Activated T-helper 1 cell treated with anti-CD3 and anti-CD28 coated beads, Interleukin-12 subunit alpha, Interleukin-12 subunit beta, Interleukin-2, Interleukin-4 antibody, amounts not matched to agents 30 ng/mL and 10 ng/mL and 1 ng/mL, durations not matched to agents 14 hours and 24 hours and 36 hours (primary cell): Measurements from ENCODE around the gene MYEF2. TPM values are rescaled to one million over a fixed set of nuclear protein-coding genes. Genes with fewer than 3 reads are reported as not detected.

ENCODE experiments used
- DNase-seq: peaks from one replicate; pipeline ENCODE4 v3.0.0; 2021; ENCODE audit warnings: low spot score
- H3K27ac Mint-ChIP-seq: one replicate; pipeline ENCODE4 v1.8.0; 2021; ENCODE audit warnings: mild to moderate bottlenecking, mixed read lengths
- H3K27me3 Mint-ChIP-seq: one replicate; pipeline ENCODE4 v1.8.0; 2022; ENCODE audit warnings: mild to moderate bottlenecking, moderate library complexity, mixed read lengths; ENCODE audit not compliant: insufficient read depth
- H3K36me3 Mint-ChIP-seq: one replicate; pipeline ENCODE4 v1.8.0; 2021; ENCODE audit warnings: low read depth, mixed read lengths
- H3K4me1 Mint-ChIP-seq: one replicate; pipeline ENCODE4 v1.8.0; 2021; ENCODE audit warnings: low read depth, mixed read lengths
- H3K4me3 Mint-ChIP-seq: one replicate; pipeline ENCODE4 v1.8.0; 2021; ENCODE audit warnings: mild to moderate bottlenecking, moderate library complexity, mixed read lengths
- H3K9me3 Mint-ChIP-seq: one replicate; pipeline ENCODE4 v1.8.0; 2021; ENCODE audit warnings: mixed read lengths
- intact Hi-C: fragments of 100-400 bp; cut with micrococcal nuclease; formaldehyde crosslinking; loops from one replicate; pipeline ENCODE4 v1.15.1; 2024
- total RNA-seq: library from RNA; stranded (reverse); gene quantifications from 2 replicates; pipeline ENCODE4 v1.2.3, GENCODE V29; 2022

MYEF2 gene
- total RNA-seq, 1 donor from 2014 or later, result 20.3 TPM

DNA sequence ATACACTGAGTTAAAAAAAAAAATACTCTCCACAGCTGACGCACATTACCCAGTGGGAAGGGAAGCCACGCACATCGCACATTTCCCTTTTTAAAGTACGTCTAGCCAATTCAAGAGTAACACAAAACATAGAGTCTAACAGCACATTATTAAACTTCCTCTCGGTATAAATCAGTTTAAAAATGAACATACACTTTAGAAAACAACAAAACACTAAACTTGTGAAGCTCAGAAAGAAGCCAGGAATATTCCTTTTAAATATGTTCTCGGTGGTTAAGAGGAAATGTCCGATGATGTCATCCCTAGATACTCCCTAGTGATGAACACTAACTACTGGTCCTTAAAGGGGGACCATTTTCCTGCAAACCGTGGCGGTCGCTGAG, 721 bp downstream of the MYEF2 start:
- Mint-ChIP-seq H3K4me1 (peaks cover 19% of the 10 kb centered on the region), H3K27ac (peak overlapping the region; percentile 90), H3K36me3 (peaks cover 5% of the 10 kb centered on the region), H3K4me3 (peak overlapping the region; percentile 90), H3K9me3 (peaks cover 9% of the 10 kb centered on the region), H3K27me3 (peaks cover 21% of the 10 kb centered on the region)
- no peak for DNase-seq
- intact Hi-C loops, result no loop called here

- peak overlapping the region; percentile 72 for H3K27ac Mint-ChIP-seq
- DNase-seq, result no peak
These were observed 1.1 kb downstream of the MYEF2 start for GRCh38 chr15:48176957-48177356.

DNA sequence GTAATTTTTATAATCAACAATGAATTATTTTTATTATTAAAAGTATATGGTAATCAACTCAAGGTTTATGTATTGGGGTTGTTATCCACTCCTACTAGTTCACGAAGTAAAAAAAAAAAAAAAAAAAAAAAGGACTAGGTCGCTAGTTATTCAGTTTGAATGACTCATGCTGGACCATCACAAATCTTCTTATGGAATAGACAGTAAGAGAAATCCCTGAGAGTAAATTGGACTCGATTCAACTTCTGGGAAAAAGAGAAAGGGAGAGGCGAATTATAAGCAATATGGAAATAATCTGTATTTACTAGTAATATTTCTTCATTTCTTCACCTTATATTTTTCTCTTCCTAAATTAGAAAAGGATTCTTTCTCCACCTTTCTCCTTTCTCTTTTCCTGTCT, 2.0 kb downstream of the MYEF2 start:
- DNase-seq, result no peak
- Mint-ChIP-seq H3K27me3 (peaks cover 12% of the 10 kb centered on the region), H3K4me1 (peaks cover 19% of the 10 kb centered on the region), H3K9me3 (peaks cover 9% of the 10 kb centered on the region), H3K36me3 (peaks cover 5% of the 10 kb centered on the region), H3K4me3 (no peak overlapping the region), H3K27ac (no peak overlapping the region)
- intact Hi-C loops, result no loop called here

More at GRCh38 chr15:48176957-48177356, 1.1 kb downstream of the MYEF2 start:
- peaks cover 19% of the 10 kb centered on the region for H3K4me1 Mint-ChIP-seq
- peaks cover 5% of the 10 kb centered on the region for H3K36me3 Mint-ChIP-seq
- peak overlapping the region; percentile 90 for H3K4me3 Mint-ChIP-seq
- H3K27me3 Mint-ChIP-seq, result peaks cover 18% of the 10 kb centered on the region
- intact Hi-C loops, result no loop called here
- H3K9me3 Mint-ChIP-seq, result peaks cover 9% of the 10 kb centered on the region

DNA sequence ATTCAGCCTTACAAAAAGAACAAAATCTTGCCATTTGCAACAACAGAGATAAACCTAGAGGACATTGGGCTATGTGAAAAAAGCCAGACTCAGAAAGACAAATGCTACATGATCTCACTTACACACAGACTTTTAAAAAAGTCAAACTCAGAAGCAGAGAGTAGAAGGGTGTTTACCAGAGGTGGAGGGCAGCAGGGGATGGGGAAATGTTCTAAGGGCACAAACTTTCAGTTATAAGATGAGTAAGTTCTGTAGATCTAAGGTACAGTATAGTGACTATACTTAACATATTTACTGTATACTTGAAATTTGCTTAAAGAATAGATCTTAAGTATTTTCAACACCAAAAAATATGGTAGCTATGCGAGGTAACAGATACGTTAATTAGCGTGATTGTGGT, 3.0 kb downstream of the MYEF2 start:
- Mint-ChIP-seq H3K27ac (no peak overlapping the region), H3K27me3 (peaks cover 10% of the 10 kb centered on the region), H3K4me3 (no peak overlapping the region), H3K36me3 (peaks cover 5% of the 10 kb centered on the region), H3K4me1 (peaks cover 19% of the 10 kb centered on the region), H3K9me3 (peaks cover 9% of the 10 kb centered on the region)
- DNase-seq, result no peak
- intact Hi-C loops, result no loop called here

DNA sequence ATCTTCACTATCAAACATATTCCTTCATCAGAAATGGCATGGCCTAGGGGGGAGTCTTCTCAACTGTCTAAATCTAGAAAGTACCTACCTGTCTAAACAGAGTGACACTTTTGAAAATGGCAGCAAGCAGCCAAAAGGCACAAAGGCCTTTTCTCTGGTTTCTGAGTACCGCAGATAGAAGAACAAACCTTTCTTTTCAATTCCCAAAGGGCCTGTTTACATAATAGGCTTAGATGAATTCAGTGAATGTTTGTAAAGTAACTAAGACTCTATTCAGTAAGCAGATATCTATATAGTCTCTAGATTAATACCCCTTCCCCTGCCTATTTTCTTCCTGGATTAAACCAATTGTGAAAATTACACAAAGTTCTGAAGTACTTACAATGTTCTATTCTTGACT, 7.1 kb downstream of the MYEF2 start:
- Mint-ChIP-seq H3K27me3 (no peaks in the 10 kb centered on the region), H3K4me1 (peaks cover 6% of the 10 kb centered on the region), H3K9me3 (peaks cover 9% of the 10 kb centered on the region), H3K4me3 (no peak overlapping the region), H3K27ac (no peak overlapping the region), H3K36me3 (peaks cover 22% of the 10 kb centered on the region)
- intact Hi-C loops, result no loop called here
- DNase-seq, result no peak

GRCh38 chr15:48168616-48169015, 9.5 kb downstream of the MYEF2 start:
- Mint-ChIP-seq H3K4me3 (no peak overlapping the region), H3K4me1 (no peaks in the 10 kb centered on the region), H3K27ac (no peak overlapping the region), H3K36me3 (peaks cover 21% of the 10 kb centered on the region), H3K27me3 (no peaks in the 10 kb centered on the region), H3K9me3 (peaks cover 6% of the 10 kb centered on the region)
- intact Hi-C loops, result no loop called here
- DNase-seq, result no peak

GRCh38 chr15:48153526-48153925, 24.6 kb downstream of the MYEF2 start:
- Mint-ChIP-seq H3K4me1 (no peaks in the 10 kb centered on the region), H3K4me3 (no peak overlapping the region), H3K36me3 (peaks cover 16% of the 10 kb centered on the region), H3K27ac (no peak overlapping the region), H3K9me3 (no peaks in the 10 kb centered on the region), H3K27me3 (no peaks in the 10 kb centered on the region)
- no peak for DNase-seq
- intact Hi-C loops, result no loop called here

GRCh38 chr15:48149858-48150257, 28.2 kb downstream of the MYEF2 start:
- Mint-ChIP-seq H3K36me3 (peaks cover 17% of the 10 kb centered on the region), H3K27ac (no peak overlapping the region), H3K4me1 (peaks cover 3% of the 10 kb centered on the region), H3K4me3 (no peak overlapping the region), H3K9me3 (no peaks in the 10 kb centered on the region), H3K27me3 (no peaks in the 10 kb centered on the region)
- no peak for DNase-seq
- intact Hi-C loops, result no loop called here

DNA sequence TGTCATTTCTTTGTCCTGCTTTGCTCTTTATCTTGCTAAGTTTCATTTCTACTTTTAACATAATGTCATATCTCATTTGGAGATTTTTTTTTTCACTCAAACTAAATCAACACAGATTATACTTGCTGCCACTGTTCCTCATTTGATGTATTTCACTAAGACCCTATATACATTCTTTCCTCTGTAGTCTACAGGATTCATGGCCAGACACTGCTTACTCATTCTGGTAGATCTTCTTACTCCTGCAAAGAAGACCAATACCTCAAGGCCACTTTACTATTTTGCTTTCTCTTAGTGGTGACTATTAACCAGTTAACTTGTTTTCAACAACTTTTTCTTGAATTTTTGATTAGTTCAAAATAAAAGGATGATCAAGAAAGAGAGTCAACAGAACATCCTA, 30.7 kb downstream of the MYEF2 start:
- DNase-seq, result no peak
- H3K27ac Mint-ChIP-seq, result no peak overlapping the region
- no peaks in the 10 kb centered on the region for H3K9me3 Mint-ChIP-seq
- peaks cover 11% of the 10 kb centered on the region for H3K4me1 Mint-ChIP-seq
- intact Hi-C loops, result no loop called here
- H3K4me3 Mint-ChIP-seq, result no peak overlapping the region
- H3K27me3 Mint-ChIP-seq, result no peaks in the 10 kb centered on the region
- peaks cover 14% of the 10 kb centered on the region for H3K36me3 Mint-ChIP-seq

GRCh38 chr15:48145923-48146322, 32.2 kb downstream of the MYEF2 start:
- H3K36me3 Mint-ChIP-seq, result peaks cover 11% of the 10 kb centered on the region
- H3K9me3 Mint-ChIP-seq, result no peaks in the 10 kb centered on the region
- H3K27ac Mint-ChIP-seq, result no peak overlapping the region
- H3K4me1 Mint-ChIP-seq, result peaks cover 11% of the 10 kb centered on the region
- H3K4me3 Mint-ChIP-seq, result no peak overlapping the region
- H3K27me3 Mint-ChIP-seq, result no peaks in the 10 kb centered on the region
- no peak for DNase-seq
- intact Hi-C loops, result no loop called here

DNA sequence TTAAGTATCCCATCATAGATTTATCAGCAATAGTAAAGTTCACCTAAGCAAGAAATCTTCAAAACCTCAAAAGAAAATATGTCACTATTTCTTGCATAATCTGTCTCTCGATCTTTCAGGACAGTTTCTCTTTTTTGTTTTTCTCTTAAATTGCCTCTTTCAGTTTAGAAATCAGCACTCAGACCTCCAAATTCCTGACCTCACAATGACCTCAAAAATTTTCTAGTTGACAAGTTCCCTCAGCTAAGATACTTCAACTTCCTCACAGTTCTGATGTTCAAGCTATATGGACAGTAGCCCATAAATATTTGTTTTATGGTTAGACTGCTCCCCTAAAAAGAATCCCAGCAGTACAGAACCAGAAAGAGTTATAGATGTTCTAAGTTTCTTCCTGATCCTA, 33.2 kb downstream of the MYEF2 start:
- no peak for DNase-seq
- Mint-ChIP-seq H3K4me3 (no peak overlapping the region), H3K9me3 (no peaks in the 10 kb centered on the region), H3K27ac (no peak overlapping the region), H3K27me3 (no peaks in the 10 kb centered on the region), H3K4me1 (peaks cover 11% of the 10 kb centered on the region), H3K36me3 (peaks cover 8% of the 10 kb centered on the region)
- intact Hi-C loops, result no loop called here

DNA sequence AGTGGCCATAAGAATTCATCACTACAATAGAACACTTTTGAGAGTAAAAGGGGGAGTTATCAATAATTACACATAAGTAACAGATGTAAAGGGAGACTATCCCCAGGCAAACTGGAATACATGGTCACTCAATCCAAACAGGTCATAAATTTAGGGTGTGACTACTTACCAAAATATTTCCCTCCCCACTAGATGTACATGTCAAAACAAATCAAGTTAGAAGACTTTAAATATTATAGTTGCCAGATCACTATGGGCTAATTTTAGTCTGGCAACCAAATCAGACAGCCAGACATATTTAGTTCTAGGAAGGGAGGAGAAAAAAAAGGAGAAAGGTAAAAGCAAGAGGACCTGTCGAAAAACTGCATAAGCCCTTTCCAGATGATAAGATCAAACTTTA, 34.2 kb downstream of the MYEF2 start:
- H3K4me1 Mint-ChIP-seq, result peaks cover 11% of the 10 kb centered on the region
- H3K27me3 Mint-ChIP-seq, result no peaks in the 10 kb centered on the region
- no peaks in the 10 kb centered on the region for H3K9me3 Mint-ChIP-seq
- H3K36me3 Mint-ChIP-seq, result peaks cover 8% of the 10 kb centered on the region
- H3K27ac Mint-ChIP-seq, result no peak overlapping the region
- no peak overlapping the region for H3K4me3 Mint-ChIP-seq
- intact Hi-C loops, result no loop called here
- DNase-seq, result no peak

DNA sequence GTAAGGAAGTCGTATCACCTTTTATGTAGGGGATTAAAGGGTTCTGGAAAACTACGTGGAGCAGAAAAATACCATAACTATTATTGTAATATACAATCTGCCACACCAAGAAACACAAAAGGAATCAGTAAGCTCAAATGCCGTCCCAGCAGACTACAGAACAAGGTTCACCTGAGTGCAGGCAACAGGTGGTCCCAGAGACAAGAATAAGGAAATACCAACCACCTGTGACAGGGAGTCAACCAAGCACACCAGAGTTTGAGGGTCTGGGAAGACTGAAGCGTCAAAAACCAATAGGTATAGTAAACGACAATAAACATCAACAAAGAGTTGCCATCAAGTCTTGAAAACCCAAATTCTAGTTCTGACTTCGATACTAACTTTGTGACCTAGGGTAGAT, 45.2 kb downstream of the MYEF2 start:
- intact Hi-C loops, result no loop called here
- Mint-ChIP-seq H3K4me1 (no peaks in the 10 kb centered on the region), H3K36me3 (no peaks in the 10 kb centered on the region), H3K9me3 (no peaks in the 10 kb centered on the region), H3K27ac (no peak overlapping the region), H3K4me3 (no peak overlapping the region), H3K27me3 (peaks cover 2% of the 10 kb centered on the region)
- DNase-seq, result no peak

DNA sequence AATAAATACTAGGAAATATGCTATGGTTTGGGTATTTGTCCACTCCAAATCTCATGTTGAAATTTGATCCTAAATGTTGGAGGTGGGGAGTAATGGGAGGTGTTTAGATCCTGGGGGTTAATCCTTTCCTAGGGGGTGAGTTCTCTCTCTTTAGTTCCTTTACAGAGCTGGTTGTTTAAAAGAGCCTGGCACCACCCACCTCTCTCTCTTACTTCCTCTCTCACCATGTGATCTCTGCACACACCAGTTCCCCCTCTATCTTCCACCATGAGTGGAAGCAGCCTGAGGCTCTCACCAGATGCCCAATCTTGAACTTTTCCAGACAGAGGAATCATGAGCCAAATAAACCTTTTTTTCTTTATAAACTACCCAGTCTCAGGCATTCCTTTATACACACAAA, 46.8 kb downstream of the MYEF2 start:
- Mint-ChIP-seq H3K9me3 (no peaks in the 10 kb centered on the region), H3K27me3 (peaks cover 2% of the 10 kb centered on the region), H3K4me1 (no peaks in the 10 kb centered on the region), H3K36me3 (no peaks in the 10 kb centered on the region), H3K27ac (no peak overlapping the region), H3K4me3 (no peak overlapping the region)
- DNase-seq, result no peak
- intact Hi-C loops, result no loop called here
